GM21390 (cell line): ENCODE measurements around the gene TRIM49D2.
"Not testable (repeated sequence)": the region's sequence is repeated elsewhere in the genome, so short reads cannot be mapped to it uniquely, and the experiment has no call there.

Experiments used
- ATAC-seq: cut with Tn5 transposase; IDR thresholded peaks from one replicate; pipeline ENCODE4 v1.9.1; 2021; ENCODE audit not compliant: unreplicated experiment

Gene TRIM49D2, protein sequence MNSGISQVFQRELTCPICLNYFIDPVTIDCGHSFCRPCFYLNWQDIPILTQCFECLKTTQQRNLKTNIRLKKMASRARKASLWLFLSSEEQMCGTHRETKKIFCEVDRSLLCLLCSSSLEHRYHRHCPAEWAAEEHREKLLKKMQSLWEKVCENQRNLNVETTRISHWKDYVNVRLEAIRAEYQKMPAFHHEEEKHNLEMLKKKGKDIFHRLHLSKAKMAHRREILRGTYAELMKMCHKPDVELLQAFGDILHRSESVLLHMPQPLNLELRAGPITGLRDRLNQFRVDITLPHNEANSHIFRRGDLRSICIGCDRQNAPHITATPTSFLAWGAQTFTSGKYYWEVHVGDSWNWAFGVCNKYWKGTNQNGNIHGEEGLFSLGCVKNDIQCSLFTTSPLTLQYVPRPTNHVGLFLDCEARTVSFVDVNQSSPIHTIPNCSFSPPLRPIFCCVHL

DNA sequence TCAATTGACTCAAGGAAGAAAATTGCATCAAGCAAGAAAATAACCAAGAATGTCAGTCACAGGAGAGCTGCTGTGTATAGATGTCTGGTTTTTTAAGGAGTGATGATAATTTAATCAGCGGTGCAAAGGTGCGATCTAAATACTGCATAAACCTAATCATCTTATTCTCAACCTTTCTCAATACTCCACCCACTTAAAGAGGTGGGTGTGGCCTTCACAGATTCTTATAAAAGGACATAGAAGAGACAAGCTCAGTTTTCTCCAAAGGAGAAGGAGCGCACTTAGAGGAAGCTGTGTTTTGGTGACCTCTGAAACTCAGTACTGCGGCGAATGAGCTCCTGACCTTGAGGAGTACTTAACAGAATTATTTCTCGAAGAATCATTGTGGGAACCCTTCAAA is at the start of gene TRIM49D2:
Gene TRIM49D2, plus strand, starts transcription at position 301 of the 400 bp plus-strand sequence. CDS start 2,698 bp downstream, outside the sequence.
- not testable (repeated sequence) for ATAC-seq

DNA sequence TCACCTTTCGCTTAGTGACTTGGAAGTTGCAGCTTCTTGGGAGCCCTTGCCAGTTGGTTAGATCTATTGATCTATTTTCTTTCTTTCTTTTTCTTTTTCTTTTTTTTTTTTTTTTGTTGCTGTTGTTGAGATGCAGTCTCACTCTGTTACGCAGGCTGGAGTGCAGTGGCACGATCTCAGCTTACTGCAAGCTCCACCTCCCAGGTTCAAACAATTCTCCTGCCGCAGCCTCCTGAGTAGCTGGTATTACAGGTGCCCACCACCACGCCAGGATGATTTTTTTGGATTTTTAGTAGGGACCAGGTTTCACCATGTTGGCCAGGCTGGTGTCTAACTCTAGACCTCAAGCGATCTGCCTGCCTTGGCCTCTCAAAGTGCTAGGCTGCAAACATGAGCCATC is 46.4 kb upstream of the TRIM49D2 start:
- ATAC-seq, result not testable (repeated sequence)

GRCh38 chr11:89893245-89893644 is 30.6 kb upstream of the TRIM49D2 start:
- not testable (repeated sequence) for ATAC-seq

GRCh38 chr11:89900809-89901208 is 23.1 kb upstream of the TRIM49D2 start:
- not testable (repeated sequence) for ATAC-seq

- no peak for ATAC-seq
These were observed 1.6 kb upstream of the TRIM49D2 start, which contains the start of gene TRIM49D1 for GRCh38 chr11:89922195-89922660. Gene TRIM49D1, minus strand, starts transcription at chr11:89922245. Its CDS starts 4,535 bp downstream, at chr11:89917710.

GRCh38 chr11:89960833-89961232 is 37.0 kb downstream of the TRIM49D2 start:
- not testable (repeated sequence) for ATAC-seq

DNA sequence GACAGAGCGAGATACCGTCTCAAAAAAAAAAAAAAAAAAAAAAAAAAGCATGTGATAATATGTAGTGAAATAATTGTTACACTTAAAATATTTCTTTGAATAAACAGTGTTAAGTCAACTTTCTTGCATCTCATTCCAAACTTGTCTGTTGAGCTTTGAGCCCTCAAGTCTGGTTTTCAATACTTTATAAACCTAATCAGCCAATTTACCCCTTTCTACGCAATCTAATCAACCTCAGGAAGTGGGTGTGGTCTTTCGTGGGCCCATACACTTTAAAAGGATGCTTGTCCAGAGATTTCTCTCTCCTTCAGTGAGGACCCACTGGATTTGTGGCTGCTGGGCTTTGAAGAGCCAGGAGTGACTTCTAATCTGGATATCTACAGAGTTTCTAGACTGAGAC is 41.9 kb downstream of the TRIM49D2 start, which contains the start of gene TRIM64:
Gene TRIM64, plus strand, starts transcription at position 301 of the 400 bp plus-strand sequence. CDS start 2,467 bp downstream, outside the sequence.
- ATAC-seq, result not testable (repeated sequence)
